Right lobe of liver (tissue), 6 donors: Measurements from ENCODE around the gene KRT39. TPM values are rescaled to one million over a fixed set of nuclear protein-coding genes. Genes with fewer than 3 reads are reported as not detected.

ENCODE experiments used
- ATAC-seq, 4 donors: fragments of 200-7000 bp; cut with Tn5 transposase; one replicate each; pipeline ENCODE4 v1.9.1; 2020; ENCODE audit warnings: mild to moderate bottlenecking in 4 of 4, moderate library complexity in 4 of 4
- DNase-seq, 3 donors: peaks; one replicate each; pipeline ENCODE4 v3.0.0-alpha.2; 2020
- H3K27ac ChIP-seq, 3 donors: fragments of 200-600 bp; one replicate each; pipeline ENCODE4 v1.8.0; 2022
- H3K27me3 ChIP-seq, 2 donors: fragments of 200-600 bp; one replicate each; pipeline ENCODE4 v1.8.0; 2022
- H3K36me3 ChIP-seq, 4 donors: fragments of 200-600 bp; sonication (generic) in 1 of 4; one replicate each; pipeline versions ENCODE4 v1.5.1 to v1.8.0; 2017 to 2022; ENCODE audit warnings: control low read depth in 1 of 4
- H3K4me1 ChIP-seq, 4 donors: fragments of 200-600 bp; sonication (generic) in 1 of 4; one replicate each; pipeline versions ENCODE4 v1.5.1 to v1.8.0; 2017 to 2022; ENCODE audit warnings: control low read depth in 1 of 4
- H3K4me3 ChIP-seq, 3 donors: fragments of 200-600 bp; one replicate each; pipeline ENCODE4 v1.8.0; 2022
- H3K9me3 ChIP-seq, 4 donors: fragments of 200-600 bp; sonication (generic) in 1 of 4; one replicate each; pipeline versions ENCODE4 v1.5.1 to v1.8.0; 2017 to 2022; ENCODE audit warnings: control low read depth in 1 of 4
- CTCF ChIP-seq, 4 donors: fragments of 200-600 bp in 3 of 4; fragments of 450-650 bp in 1 of 4; IDR thresholded peaks; one replicate each; pipeline versions ENCODE4 v1.5.1 to v1.8.0; 2016 to 2022; ENCODE audit warnings: antibody characterized with exemption in 4 of 4, mild to moderate bottlenecking in 2 of 4
- POLR2A ChIP-seq: fragments of 450-650 bp; IDR thresholded peaks from one replicate; pipeline ENCODE4 v1.6.1; 2017; ENCODE audit warnings: antibody characterized with exemption, mild to moderate bottlenecking
- WGBS: methylation state at CpG from one replicate; pipeline ENCODE4 v1.1.6; 2018; ENCODE audit warnings: low coverage, low lambda C conversion rate; ENCODE audit not compliant: insufficient coverage; ENCODE audit errors: missing lambda C conversion rate; 5-methylcytosine and 5-hydroxymethylcytosine counted together
- intact Hi-C, 2 donors: fragments of 100-400 bp; cut with DNase I; formaldehyde crosslinking; loops; one replicate each; pipeline versions ENCODE4 v1.11.2 to v1.14.1; 2022
- total RNA-seq, 6 experiments: library from RNA; depleted of rRNA in 2 of 6; stranded (reverse); fragments of >200 nt in 2 of 6; fragmentation: NEBNext Ultra II Directional in 3 of 6; extraction: Animal tissue kit (Norgen Biotek cat#: 25700) in 3 of 6; gene quantifications; one replicate each; pipeline versions ENCODE4 v1.1.0 to v1.2.4, GENCODE V29; 2016 to 2023
- donor health status: DM: no; HTN: yes; CAD: no.
- donor health status: DM: no; HTN: no; CAD: no.
- donor health status: DM: no; HTN: no; CAD: no.
- donor health status: DM: no; HTN: yes; CAD: no.
- donor health status: DM: no; HTN: yes; CAD: no.

Gene KRT39
- total RNA-seq, 6 experiments from 2014 or later, result not detected

GRCh38 chr17:41012326-41013120 lies 45.8 kb upstream of the KRT39 start:
- Histone ChIP-seq H3K27ac (no peak overlapping the region), H3K4me1 (no peaks in the 10 kb centered on the region), H3K4me3 (no peak overlapping the region), H3K27me3 (no peaks in the 10 kb centered on the region), H3K9me3 (no peaks in the 10 kb centered on the region), H3K36me3 (no peaks in the 10 kb centered on the region)
- intact Hi-C loops, result no loop called here
- 67% methylated on average over 6 of the region's 6 CpGs for WGBS
- no peak for TF ChIP-seq POLR2A
- no peak for ATAC-seq
- no peak for DNase-seq

GRCh38 chr17:41010441-41010840 lies 43.7 kb upstream of the KRT39 start:
- Histone ChIP-seq H3K9me3 (no peaks in the 10 kb centered on the region), H3K36me3 (no peaks in the 10 kb centered on the region), H3K27ac (no peak overlapping the region), H3K27me3 (no peaks in the 10 kb centered on the region), H3K4me1 (no peaks in the 10 kb centered on the region), H3K4me3 (no peak overlapping the region)
- intact Hi-C loops, result no loop called here
- TF ChIP-seq CTCF (IDR thresholded peaks at IDR 0.05) (no peak), POLR2A (no peak)
- ATAC-seq (no peak), DNase-seq (no peak)

- Histone ChIP-seq H3K9me3 (no peaks in the 10 kb centered on the region), H3K27ac (no peak overlapping the region), H3K4me3 (no peak overlapping the region), H3K36me3 (no peaks in the 10 kb centered on the region), H3K27me3 (no peaks in the 10 kb centered on the region), H3K4me1 (no peaks in the 10 kb centered on the region)
- DNase-seq (no peak), ATAC-seq (no peak)
- WGBS, result 70% methylated on average over 1 of the region's 1 CpG
- intact Hi-C loops, result no loop called here
- no peak for TF ChIP-seq CTCF (IDR thresholded peaks at IDR 0.05)
- no peak for TF ChIP-seq POLR2A
These were observed 43.2 kb upstream of the KRT39 start for GRCh38 chr17:41009936-41010335.

- WGBS, result 37% methylated on average over 4 of the region's 4 CpGs
- ATAC-seq, result no peak
- intact Hi-C loops, result no loop called here
These were observed 42.6 kb upstream of the KRT39 start for GRCh38 chr17:41009301-41009760.

More at GRCh38 chr17:41009301-41009760, 42.6 kb upstream of the KRT39 start:
- no peaks in the 10 kb centered on the region for H3K4me1 ChIP-seq
- DNase-seq, result no peak
- H3K27me3 ChIP-seq, result no peaks in the 10 kb centered on the region
- no peak overlapping the region for H3K4me3 ChIP-seq
- no peak overlapping the region for H3K27ac ChIP-seq
- TF ChIP-seq POLR2A (no peak), CTCF (IDR thresholded peaks at IDR 0.05) (no peak)
- no peaks in the 10 kb centered on the region for H3K9me3 ChIP-seq
- H3K36me3 ChIP-seq, result no peaks in the 10 kb centered on the region
